Neuronal stem cell (in vitro differentiated cells): ENCODE data around the gene COPS3.
A peak's percentile ranks its signal among the peaks of the same experiment; 100 is the strongest.

Source experiments
- DNase-seq: peaks from one replicate; pipeline ENCODE4 v3.0.0-alpha.2; 2013; ENCODE audit warnings: low spot score
- H2AFZ ChIP-seq: one replicate; pipeline ENCODE4 v1.6.1; 2013; ENCODE audit warnings: mild to moderate bottlenecking, low read length, inconsistent platforms
- H2AK5ac ChIP-seq: 2 replicates; pipeline ENCODE4 v1.6.1; 2013; ENCODE audit warnings: low read depth, mild to moderate bottlenecking, inconsistent platforms, low read length, moderate library complexity, mixed read lengths
- H2BK120ac ChIP-seq: 2 replicates; pipeline ENCODE4 v1.6.1; 2013; ENCODE audit warnings: low read depth, mild to moderate bottlenecking, inconsistent platforms, low read length, moderate library complexity, mixed read lengths
- H2BK12ac ChIP-seq: one replicate; pipeline ENCODE4 v1.6.1; 2013; ENCODE audit warnings: low read length, inconsistent platforms
- H2BK15ac ChIP-seq: 2 replicates; pipeline ENCODE4 v1.6.1; 2013; ENCODE audit warnings: mild to moderate bottlenecking, low read length, inconsistent platforms, mixed read lengths
- H2BK5ac ChIP-seq: one replicate; pipeline ENCODE4 v1.6.1; 2013; ENCODE audit warnings: inconsistent platforms, mild to moderate bottlenecking, low read length, moderate library complexity
- H3K14ac ChIP-seq: one replicate; pipeline ENCODE4 v1.6.1; 2013; ENCODE audit warnings: low read length, inconsistent platforms
- H3K18ac ChIP-seq: 2 replicates; pipeline ENCODE4 v1.6.1; 2013; ENCODE audit warnings: low read length, inconsistent platforms
- H3K23ac ChIP-seq: 2 replicates; pipeline ENCODE4 v1.6.1; 2013; ENCODE audit warnings: low read depth, mild to moderate bottlenecking, mixed read lengths, low read length, inconsistent platforms; ENCODE audit not compliant: poor library complexity
- H3K27ac ChIP-seq: replicated peaks from 3 replicates; pipeline ENCODE4 v1.5.1; 2013; ENCODE audit warnings: low read length, inconsistent platforms
- H3K27me3 ChIP-seq, 3 experiments: 2 replicates each; pipeline ENCODE4 v1.6.1; 2013; ENCODE audit warnings: low read length in 3 of 3, mild to moderate bottlenecking in 2 of 3, inconsistent platforms in 1 of 3, low read depth in 1 of 3, mixed read lengths in 1 of 3, moderate library complexity in 1 of 3; ENCODE audit not compliant: control insufficient read depth in 3 of 3, insufficient read depth in 3 of 3
- H3K36me3 ChIP-seq, 2 donors: replicated peaks in 1 of 2; 2 replicates each; pipeline ENCODE4 v1.6.1; 2013; ENCODE audit warnings: low read length in 2 of 2; ENCODE audit not compliant: control insufficient read depth in 2 of 2, insufficient read depth in 2 of 2
- H3K4ac ChIP-seq: 2 replicates; pipeline ENCODE4 v1.6.1; 2013; ENCODE audit warnings: inconsistent platforms, mild to moderate bottlenecking, low read length, moderate library complexity
- H3K4me1 ChIP-seq, 2 donors: 1 replicate in 1 of 2; 2 replicates in 1 of 2; pipeline ENCODE4 v1.6.1; 2013; ENCODE audit warnings: low read length in 2 of 2, low read depth in 1 of 2; ENCODE audit not compliant: control insufficient read depth in 2 of 2, insufficient read depth in 1 of 2
- H3K4me2 ChIP-seq: one replicate; pipeline ENCODE4 v1.6.1; 2013; ENCODE audit warnings: mild to moderate bottlenecking, low read length, inconsistent platforms; ENCODE audit not compliant: insufficient read depth, poor library complexity, severe bottlenecking
- H3K4me3 ChIP-seq, 2 donors: 2 replicates each; pipeline ENCODE4 v1.5.1; 2013; ENCODE audit warnings: low read length in 2 of 2, mild to moderate bottlenecking in 2 of 2, inconsistent platforms in 1 of 2, moderate library complexity in 1 of 2
- H3K79me1 ChIP-seq: one replicate; pipeline ENCODE4 v1.6.1; 2013; ENCODE audit warnings: low read depth, mild to moderate bottlenecking, inconsistent platforms, low read length, moderate library complexity
- H3K9ac ChIP-seq: one replicate; pipeline ENCODE4 v1.6.1; 2013; ENCODE audit warnings: mild to moderate bottlenecking, low read depth, low read length, inconsistent platforms; ENCODE audit not compliant: poor library complexity
- H3K9me3 ChIP-seq, 2 donors: replicated peaks in 1 of 2; 2 replicates each; pipeline versions ENCODE3 to v1.6.1; 2013; ENCODE audit warnings: low read length in 2 of 2, mild to moderate bottlenecking in 2 of 2, inconsistent platforms in 1 of 2, low read depth in 1 of 2, mixed read lengths in 1 of 2, moderate library complexity in 1 of 2; ENCODE audit not compliant: control insufficient read depth in 2 of 2, insufficient read depth in 1 of 2
- H4K8ac ChIP-seq: one replicate; pipeline ENCODE4 v1.6.1; 2013; ENCODE audit warnings: low read depth, mild to moderate bottlenecking, inconsistent platforms, low read length, moderate library complexity
- H4K91ac ChIP-seq: one replicate; pipeline ENCODE4 v1.6.1; 2013; ENCODE audit warnings: low read length, low read depth, mild to moderate bottlenecking, inconsistent platforms; ENCODE audit not compliant: poor library complexity
- WGBS, 2 donors: extraction: QIAGEN DNeasy Blood & Tissue Kit; methylation state at CpG; one replicate each; pipeline ENCODE4 v1.1.7; 2013; ENCODE audit warnings: missing lambda C conversion rate in 2 of 2, mixed read lengths in 1 of 2; ENCODE audit not compliant: insufficient read length in 2 of 2, insufficient replicate concordance in 1 of 2; ENCODE audit errors: extremely low coverage in 2 of 2; 5-methylcytosine and 5-hydroxymethylcytosine counted together

Gene COPS3

DNA sequence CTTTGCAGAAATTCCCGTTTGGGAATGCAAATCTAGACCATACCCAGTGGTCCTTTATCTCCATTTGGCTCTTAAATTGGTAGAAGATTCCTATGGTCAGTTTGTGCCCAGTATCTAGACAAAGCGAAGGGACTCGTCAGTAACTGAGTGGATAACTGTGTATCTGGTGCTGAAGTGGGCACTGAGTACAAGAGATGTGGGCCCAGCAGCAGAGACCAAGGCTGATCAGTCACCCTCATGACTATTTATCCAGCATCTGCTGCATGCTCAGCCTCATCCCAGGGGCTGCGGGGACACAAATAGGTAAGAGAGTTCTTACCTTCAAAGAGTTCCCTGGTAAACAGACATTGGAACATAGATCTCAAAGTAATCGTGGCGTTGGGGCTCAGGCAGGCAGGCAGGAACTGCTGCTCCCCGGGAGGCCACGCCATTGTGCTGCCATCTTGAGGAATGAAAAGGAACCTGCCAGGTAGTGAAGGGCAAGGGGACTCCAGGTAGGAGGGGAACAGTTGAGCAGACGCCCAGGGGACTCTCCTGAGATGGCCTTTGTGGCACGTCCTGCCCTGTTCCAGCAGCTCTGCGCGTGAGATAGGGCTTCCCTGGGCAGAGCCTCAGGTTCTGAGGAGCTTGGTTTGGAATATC, 32.4 kb upstream of the COPS3 start:
- Histone ChIP-seq H3K79me1 (no peaks in the 10 kb centered on the region), H2BK15ac (no peak overlapping the region), H3K4me2 (no peak overlapping the region), H2BK12ac (no peak overlapping the region), H3K4me3 (no peak overlapping the region), H3K14ac (no peak overlapping the region), H3K4ac (no peak overlapping the region), H3K27me3 (peaks cover 0 to 2% (median 0%) of the 10 kb centered on the region in 3 experiments), H4K91ac (no peak overlapping the region), H3K36me3 (peaks cover 0 to 20% of the 10 kb centered on the region in 2 donors), H3K18ac (no peak overlapping the region), H2BK120ac (no peak overlapping the region), H2BK5ac (no peak overlapping the region), H3K9me3 (peaks cover 2 to 7% of the 10 kb centered on the region in 2 donors), H3K27ac (no peak overlapping the region), H3K9ac (peak overlapping the region; percentile 30), H4K8ac (no peak overlapping the region), H2AFZ (no peak overlapping the region), H3K4me1 (no peaks in the 10 kb centered on the region), H2AK5ac (no peak overlapping the region), H3K23ac (no peak overlapping the region)
- no CpG with 5 or more reads among the region's 12 CpGs for WGBS, 2 donors
- DNase-seq, result no peak

DNA sequence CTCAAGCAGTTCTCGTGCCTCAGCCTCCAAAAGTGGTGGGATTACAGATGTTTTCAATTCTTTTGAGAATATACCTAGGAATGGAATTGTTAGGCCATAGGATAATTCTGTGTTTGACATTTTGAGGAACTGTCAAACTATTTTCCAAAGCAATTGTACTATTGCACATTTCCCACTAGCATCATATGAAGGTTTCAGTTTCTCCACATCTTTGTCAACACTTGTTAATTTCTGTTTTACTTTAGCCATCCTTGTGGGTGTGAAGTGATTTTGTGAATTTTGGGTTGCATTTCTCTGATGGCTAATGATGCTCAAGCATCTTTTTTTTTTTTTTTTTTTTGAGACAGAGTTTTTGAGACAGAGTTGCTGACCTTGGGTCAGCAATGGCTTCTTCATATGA, 28.3 kb upstream of the COPS3 start:
- H3K27ac ChIP-seq, result no peak overlapping the region
- DNase-seq, result no peak
- H3K14ac ChIP-seq, result no peak overlapping the region
- H2AK5ac ChIP-seq, result no peak overlapping the region
- H2BK15ac ChIP-seq, result no peak overlapping the region
- no peak overlapping the region for H3K9ac ChIP-seq
- H2BK5ac ChIP-seq, result no peak overlapping the region
- H3K4me3 ChIP-seq, result no peak overlapping the region
- peaks cover 2 to 7% of the 10 kb centered on the region in 2 donors for H3K9me3 ChIP-seq
- no peaks in the 10 kb centered on the region for H3K79me1 ChIP-seq
- H4K91ac ChIP-seq, result no peak overlapping the region
- H2AFZ ChIP-seq, result no peak overlapping the region
- peaks cover 0 to 10% (median 4%) of the 10 kb centered on the region in 3 experiments for H3K27me3 ChIP-seq
- no peak overlapping the region for H3K18ac ChIP-seq
- peaks cover 0 to 20% of the 10 kb centered on the region in 2 donors for H3K36me3 ChIP-seq
- H3K4me1 ChIP-seq, result peaks cover 1 to 8% of the 10 kb centered on the region in 2 donors
- H3K4me2 ChIP-seq, result no peak overlapping the region
- no peak overlapping the region for H3K23ac ChIP-seq
- no CpG with 5 or more reads among the region's 1 CpG for WGBS, 2 donors
- no peak overlapping the region for H3K4ac ChIP-seq
- H2BK120ac ChIP-seq, result no peak overlapping the region
- no peak overlapping the region for H2BK12ac ChIP-seq
- no peak overlapping the region for H4K8ac ChIP-seq

GRCh38 chr17:17305281-17305801, 24.3 kb upstream of the COPS3 start:
- Histone ChIP-seq H3K79me1 (no peaks in the 10 kb centered on the region), H3K23ac (peak overlapping the region; percentile 77), H3K4ac (no peak overlapping the region)

DNA sequence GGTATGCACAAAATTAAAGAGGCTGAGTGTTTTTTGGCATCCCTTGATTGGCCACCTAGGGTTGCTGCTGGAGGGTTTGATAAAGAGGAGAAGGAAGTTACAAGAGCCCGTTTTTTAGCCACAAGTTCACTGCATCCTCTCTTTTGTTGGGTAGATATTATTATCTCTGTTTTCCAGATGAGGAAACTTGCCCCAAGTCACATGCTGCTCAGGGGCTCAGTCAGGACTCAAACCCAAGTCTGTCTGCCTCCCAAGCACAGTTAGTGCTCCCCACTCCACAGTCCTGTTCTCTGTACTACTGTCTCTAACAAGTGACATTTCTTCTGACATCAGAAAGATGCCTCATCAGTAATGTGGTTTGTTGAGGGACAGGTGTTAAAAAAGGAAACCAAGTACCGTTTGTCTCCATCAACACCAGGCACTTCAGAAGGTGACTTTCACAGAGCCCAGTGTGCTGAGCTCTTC, 23.5 kb upstream of the COPS3 start:
- WGBS, 2 donors, result no CpG with 5 or more reads among the region's 2 CpGs
- H3K4me1 ChIP-seq, result peaks cover 5 to 12% of the 10 kb centered on the region in 2 donors
- H3K79me1 ChIP-seq, result no peaks in the 10 kb centered on the region
- H4K91ac ChIP-seq, result no peak overlapping the region
- H3K23ac ChIP-seq, result no peak overlapping the region
- H3K9ac ChIP-seq, result no peak overlapping the region
- no peak overlapping the region for H2AK5ac ChIP-seq
- H3K14ac ChIP-seq, result no peak overlapping the region
- H3K27me3 ChIP-seq, result peaks cover 0 to 19% (median 2%) of the 10 kb centered on the region in 3 experiments
- no peak for DNase-seq
- H3K4me3 ChIP-seq, result no peak overlapping the region
- no peak overlapping the region for H2AFZ ChIP-seq
- peaks cover 0 to 4% of the 10 kb centered on the region in 2 donors for H3K36me3 ChIP-seq
- no peak overlapping the region for H2BK120ac ChIP-seq
- H3K4ac ChIP-seq, result no peak overlapping the region
- no peak overlapping the region for H2BK12ac ChIP-seq
- no peaks in the 10 kb centered on the region for H3K9me3 ChIP-seq
- no peak overlapping the region for H3K4me2 ChIP-seq
- H4K8ac ChIP-seq, result no peak overlapping the region
- H2BK15ac ChIP-seq, result no peak overlapping the region
- no peak overlapping the region for H3K18ac ChIP-seq
- no peak overlapping the region for H3K27ac ChIP-seq
- no peak overlapping the region for H2BK5ac ChIP-seq

More at GRCh38 chr17:17305281-17305801, 24.3 kb upstream of the COPS3 start:
- Histone ChIP-seq H3K18ac (no peak overlapping the region), H3K4me2 (no peak overlapping the region), H3K27ac (no peak overlapping the region), H2BK5ac (no peak overlapping the region), H4K8ac (no peak overlapping the region), H3K9ac (no peak overlapping the region), H2BK12ac (no peak overlapping the region), H3K9me3 (no peaks in the 10 kb centered on the region), H3K4me1 (peaks cover 5 to 12% of the 10 kb centered on the region in 2 donors), H3K4me3 (no peak overlapping the region), H2BK120ac (no peak overlapping the region), H4K91ac (no peak overlapping the region), H3K27me3 (peaks cover 0 to 19% (median 2%) of the 10 kb centered on the region in 3 experiments), H2AFZ (no peak overlapping the region), H2BK15ac (no peak overlapping the region), H3K14ac (no peak overlapping the region), H2AK5ac (peak overlapping the region; percentile 68), H3K36me3 (peaks cover 0 to 5% of the 10 kb centered on the region in 2 donors)
- DNase-seq, result no peak
- no CpG with 5 or more reads among the region's 8 CpGs for WGBS, 2 donors
